ENCODE results near the gene LPCAT2.

The LPCAT2 gene

DNA sequence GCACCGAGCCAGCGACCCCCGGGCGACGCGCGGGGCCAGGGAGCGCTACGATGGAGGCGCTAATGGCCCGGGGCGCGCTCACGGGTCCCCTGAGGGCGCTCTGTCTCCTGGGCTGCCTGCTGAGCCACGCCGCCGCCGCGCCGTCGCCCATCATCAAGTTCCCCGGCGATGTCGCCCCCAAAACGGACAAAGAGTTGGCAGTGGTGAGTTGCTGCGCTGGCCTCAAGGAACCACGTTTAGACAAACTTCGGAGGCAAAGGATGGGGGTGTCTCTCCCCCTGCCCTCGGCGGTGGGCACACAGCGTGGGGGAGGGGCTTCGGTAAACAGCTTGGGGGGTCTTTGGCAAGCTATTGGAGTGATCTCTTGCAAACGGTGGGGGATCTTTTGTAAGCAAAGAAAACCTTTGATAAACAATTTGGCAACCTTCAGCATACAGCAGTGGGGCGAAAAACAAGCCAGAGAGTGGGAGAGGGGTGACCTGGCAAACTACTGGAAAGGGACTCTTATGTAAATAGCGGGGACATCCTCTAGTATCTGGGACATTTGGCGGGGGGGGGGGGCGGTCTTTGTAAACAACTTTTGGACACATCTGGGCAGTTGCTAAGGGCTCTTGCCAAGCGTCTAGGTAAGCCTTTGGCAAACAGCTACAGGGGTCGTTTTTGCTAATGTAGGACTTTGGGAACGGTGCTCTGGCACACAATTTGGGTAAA, 29.3 kb upstream of the LPCAT2 start:
- in situ Hi-C loops (cut with MboI; ENCODE audit: low sequenced_read_pairs), result no loop called here

DNA sequence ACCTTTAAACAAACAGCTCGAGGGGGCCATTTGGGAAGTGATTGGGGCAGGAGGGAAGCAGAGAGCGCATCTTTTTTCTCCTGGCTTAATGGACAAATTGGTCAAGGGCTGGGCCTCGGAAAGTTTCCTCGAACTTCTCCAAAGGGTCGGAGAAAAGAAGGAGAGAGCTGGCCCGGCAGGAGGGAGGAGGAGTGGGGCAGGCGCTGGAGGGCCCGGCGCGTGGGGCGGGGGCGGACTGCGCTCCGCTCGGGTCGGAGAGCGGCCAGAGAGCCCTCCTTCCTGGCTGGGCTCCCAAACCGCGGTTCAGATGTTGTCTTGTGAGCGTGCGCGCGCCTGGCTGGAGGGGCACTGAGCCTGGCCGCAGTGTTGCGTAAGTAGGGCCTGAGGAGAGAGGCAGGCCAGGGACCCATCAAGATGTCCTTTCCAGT, 28.6 kb upstream of the LPCAT2 start:
- in situ Hi-C loops (cut with MboI; ENCODE audit: low sequenced_read_pairs), result no loop called here

DNA sequence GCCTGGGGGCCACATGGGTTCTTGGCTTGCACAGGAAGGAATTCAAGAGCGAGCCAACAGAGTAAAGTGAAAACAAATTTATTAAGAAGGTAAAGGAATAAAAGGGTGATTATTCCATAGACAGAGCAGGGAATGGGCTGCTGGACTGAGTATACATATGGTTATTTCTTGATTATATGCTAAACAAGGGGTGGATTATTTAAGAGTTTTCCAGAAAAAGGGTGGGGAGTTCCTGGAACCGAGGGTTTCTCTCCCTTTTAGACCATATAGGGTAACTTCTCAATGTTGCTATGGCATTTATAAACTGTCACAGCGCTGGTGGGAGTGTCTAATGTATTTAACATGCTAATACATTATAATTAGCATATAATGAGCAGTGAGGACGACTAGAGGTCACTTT, 27.8 kb upstream of the LPCAT2 start:
- in situ Hi-C loops (cut with MboI; ENCODE audit: low sequenced_read_pairs), result no loop called here

DNA sequence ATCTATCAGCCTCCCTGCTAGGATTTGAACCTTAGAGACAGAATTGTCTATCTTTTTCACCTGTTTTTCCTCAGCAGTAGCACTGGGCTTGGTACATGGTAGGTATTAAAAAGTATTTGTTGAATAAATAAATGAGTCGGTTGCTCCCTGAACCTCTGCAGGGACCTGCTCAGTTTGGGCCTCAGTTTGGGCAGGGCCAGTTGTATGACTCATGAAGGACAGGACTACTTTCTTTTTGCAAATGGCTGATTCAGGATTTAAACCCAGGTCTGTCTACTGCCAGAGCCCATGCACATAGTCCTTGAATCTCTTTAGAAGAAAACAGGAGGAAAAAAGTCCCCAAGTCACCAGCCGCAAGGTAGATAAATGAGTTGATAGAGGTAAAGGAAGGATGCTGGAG, 26.8 kb upstream of the LPCAT2 start:
- in situ Hi-C loops (cut with MboI; ENCODE audit: low sequenced_read_pairs), result no loop called here

DNA sequence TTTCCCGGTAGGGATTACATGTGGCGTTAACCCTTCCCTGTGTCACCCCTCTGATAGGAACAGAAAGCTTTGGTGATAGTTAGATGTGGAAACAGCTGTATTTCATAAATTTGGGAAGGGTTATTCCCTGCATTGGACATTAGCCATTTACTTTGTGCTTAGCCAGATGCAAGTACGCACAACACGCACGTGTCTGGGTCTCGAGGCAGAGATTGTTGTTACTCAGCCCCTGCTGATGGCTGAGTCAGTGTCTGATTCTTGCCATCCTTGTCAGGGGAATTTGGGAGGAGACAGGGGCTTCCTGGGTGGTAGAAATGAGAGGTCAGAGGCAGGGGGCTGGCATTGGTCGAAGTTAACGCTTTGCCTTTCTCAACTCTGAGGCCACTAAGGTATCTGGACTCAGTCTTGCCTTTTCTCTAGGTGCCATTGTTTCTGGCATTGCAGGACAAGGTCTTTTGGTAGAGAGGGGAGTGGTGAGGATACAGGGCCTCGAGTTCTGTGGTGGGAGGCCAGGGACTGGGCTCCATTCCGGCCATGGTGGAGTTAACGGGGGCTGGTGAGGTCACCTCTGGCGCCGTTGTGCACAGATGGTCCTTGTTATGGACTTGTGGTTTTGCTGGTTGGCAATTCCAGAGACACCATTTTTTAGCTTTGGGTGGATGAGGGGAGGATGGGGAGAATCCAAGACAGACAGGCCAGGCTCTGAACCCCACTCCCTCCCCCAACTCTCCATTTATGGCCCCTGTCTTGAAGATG, 21.6 kb upstream of the LPCAT2 start:
- in situ Hi-C loops (cut with MboI; ENCODE audit: low sequenced_read_pairs), result no loop called here

DNA sequence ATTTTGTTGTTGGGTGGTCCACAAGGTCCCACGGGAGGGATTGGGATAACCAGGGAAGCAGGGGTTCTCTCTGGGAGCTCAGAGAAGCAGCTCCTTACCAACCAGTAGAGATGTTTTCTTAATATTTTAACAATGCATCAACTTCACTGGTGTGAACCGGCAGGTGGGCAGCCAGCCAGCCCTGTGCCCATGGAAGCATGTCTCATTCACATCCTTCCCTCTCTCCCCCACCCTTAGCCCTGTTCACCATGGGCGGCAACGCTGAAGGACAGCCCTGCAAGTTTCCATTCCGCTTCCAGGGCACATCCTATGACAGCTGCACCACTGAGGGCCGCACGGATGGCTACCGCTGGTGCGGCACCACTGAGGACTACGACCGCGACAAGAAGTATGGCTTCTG, 20.6 kb upstream of the LPCAT2 start:
- in situ Hi-C loops (cut with MboI; ENCODE audit: low sequenced_read_pairs), result no loop called here

DNA sequence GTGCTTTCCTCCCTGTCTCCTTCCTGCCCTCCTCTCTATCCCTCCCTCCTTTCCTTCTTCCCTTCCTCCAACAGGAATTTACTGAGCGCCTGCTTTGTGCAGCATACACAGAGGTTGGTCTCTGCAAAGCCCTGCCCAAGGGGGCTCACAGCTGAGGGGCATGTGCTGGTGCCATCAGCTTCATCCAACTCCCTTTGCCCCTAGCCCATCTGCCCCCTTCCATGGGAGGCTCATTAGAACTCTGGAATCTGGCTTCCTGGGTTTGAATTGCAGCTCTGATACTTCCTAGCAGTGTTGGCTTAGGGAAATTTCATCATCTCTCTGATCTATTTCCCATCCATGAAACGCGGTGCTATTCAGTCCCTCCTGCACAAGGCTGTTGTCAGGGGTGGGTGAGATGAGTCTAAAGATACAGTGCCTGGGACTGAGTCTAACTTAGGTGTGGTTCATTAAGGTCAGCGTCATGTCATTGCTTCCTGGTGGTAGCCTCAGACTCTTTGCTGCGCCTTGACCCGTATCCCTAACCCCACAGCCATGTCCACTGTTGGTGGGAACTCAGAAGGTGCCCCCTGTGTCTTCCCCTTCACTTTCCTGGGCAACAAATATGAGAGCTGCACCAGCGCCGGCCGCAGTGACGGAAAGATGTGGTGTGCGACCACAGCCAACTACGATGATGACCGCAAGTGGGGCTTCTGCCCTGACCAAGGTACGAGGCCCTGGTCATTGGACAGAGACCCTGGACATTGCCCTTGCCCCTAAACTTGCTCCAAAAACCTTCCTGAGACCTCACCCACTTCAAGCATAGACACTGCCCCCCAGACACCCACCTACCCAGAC, 19.5 kb upstream of the LPCAT2 start:
- in situ Hi-C loops (cut with MboI; ENCODE audit: low sequenced_read_pairs), result no loop called here

DNA sequence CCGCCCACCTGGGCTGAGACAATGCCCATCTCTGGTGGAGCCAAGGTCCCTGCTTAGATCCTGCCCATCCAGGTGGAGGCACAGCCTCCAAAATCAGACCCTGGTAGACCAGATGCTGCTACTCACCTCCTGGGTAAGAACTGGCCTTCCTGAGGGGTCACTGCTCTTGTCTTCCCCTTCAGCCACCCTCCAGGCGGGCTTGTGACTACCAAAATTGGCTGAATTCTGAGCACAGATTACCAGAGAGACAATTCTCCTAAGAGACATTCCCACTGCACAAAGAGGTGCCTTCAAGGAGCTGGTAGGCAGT, 19.0 kb upstream of the LPCAT2 start:
- in situ Hi-C loops (cut with MboI; ENCODE audit: low sequenced_read_pairs), result no loop called here

DNA sequence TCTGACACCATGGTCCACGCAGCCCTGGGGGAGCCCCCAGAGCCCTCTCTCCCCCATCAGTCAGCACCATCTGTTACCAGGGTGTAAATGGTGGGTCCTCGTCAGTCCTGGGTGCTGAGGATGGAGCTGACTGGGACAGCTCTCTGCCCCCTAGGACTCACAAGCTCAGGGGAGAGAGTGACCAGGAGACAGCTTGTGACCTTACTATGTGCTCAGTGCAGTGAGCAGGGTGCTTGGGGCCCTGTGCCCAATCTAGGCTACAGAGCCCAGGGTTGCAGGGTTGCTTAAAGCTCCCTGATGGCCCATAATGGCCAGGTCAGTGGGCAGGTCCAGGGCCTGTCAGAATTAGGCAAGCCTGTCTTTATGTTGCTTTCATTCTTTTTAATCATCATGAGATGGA, 18.6 kb upstream of the LPCAT2 start:
- in situ Hi-C loops (cut with MboI; ENCODE audit: low sequenced_read_pairs), result no loop called here

DNA sequence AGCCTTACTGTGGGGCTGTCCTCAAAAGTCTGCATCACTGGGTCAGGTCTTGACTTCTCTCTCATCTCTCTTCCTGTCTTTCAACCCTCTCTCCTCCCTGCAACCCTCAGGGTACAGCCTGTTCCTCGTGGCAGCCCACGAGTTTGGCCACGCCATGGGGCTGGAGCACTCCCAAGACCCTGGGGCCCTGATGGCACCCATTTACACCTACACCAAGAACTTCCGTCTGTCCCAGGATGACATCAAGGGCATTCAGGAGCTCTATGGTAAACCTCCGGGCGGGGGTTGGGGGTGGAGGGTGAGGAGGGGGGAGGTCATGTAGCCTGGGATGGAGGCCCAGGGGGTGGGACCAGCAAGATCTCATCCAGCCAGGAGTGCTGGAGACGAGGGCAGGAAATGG, 17.2 kb upstream of the LPCAT2 start:
- in situ Hi-C loops (cut with MboI; ENCODE audit: low sequenced_read_pairs), result no loop called here

DNA sequence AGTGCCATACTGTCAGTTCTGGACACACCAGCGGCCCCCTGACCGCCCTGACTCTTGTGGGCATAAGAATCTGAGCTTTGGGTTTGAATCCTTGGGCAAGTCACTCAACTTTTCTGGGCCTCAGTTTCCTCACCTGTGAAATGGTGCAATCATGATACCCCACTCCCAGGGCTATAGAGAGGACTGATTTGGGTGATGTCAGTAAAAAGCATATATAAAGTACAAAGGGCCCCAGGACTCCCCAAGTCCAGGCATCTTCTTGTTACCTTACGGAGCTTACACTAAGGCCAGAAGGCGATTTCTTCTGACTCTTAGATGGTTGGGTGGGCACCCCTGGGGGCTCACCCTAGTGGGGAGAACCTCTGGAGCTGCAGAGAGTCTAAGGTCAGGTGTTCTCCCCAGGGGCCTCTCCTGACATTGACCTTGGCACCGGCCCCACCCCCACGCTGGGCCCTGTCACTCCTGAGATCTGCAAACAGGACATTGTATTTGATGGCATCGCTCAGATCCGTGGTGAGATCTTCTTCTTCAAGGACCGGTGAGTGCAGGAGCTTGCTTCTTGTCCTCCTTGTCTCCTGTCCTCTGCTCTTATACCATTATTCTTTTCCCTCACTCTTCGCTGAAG, 16.0 kb upstream of the LPCAT2 start:
- in situ Hi-C loops (cut with MboI; ENCODE audit: low sequenced_read_pairs), result no loop called here

DNA sequence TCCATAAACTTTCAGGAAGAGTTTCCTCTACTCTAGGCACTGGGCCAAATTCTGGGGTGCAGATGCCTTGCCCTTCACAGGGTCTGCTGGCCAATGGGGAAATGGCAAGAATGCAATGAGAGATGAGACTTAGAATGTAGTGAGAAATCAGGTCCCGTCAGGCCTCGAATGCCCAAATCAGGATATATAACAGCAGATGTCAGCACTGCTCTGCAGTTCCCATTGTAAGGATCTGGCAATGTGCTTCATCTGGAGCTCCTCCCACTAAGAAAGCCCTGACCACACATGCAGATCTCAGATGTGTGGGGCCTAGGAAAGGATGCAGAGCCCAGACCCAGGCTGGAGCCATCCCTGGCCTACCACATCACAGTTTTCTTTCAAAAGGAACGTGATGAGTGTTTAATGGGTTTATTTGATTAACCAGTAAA, 13.9 kb upstream of the LPCAT2 start:
- in situ Hi-C loops (cut with MboI; ENCODE audit: low sequenced_read_pairs), result no loop called here

DNA sequence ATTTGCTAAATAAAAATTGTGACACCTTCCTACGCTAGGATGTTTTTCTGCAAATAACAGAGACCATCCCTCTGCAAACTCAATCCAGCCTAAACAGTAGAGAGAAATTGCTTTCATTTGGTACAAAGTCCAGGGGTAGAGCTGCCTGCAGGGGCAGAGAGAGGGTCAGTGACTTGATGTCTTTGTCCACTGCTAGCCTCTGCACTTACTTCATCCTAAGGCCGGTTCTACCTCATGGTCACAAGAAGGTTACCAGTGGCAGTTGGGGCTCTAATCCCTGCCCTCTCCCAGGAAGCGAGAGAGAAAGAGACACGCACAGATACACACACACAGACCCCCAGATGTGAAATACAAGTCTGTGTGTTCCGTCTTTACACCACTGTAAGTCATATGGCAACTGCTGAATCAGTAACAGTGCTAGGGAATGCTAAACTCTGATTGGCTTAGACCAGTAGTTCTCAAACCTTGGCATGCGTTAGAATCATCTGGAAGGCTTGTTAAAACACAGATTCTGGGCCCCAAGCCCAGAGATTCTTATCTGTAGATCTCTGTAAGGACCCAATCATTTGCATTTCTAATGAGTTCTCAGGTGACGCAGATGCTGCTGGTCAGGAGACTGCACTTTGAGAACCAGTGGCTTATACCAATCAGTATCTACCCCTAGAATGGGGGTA, 13.1 kb upstream of the LPCAT2 start:
- in situ Hi-C loops (cut with MboI; ENCODE audit: low sequenced_read_pairs), result no loop called here

DNA sequence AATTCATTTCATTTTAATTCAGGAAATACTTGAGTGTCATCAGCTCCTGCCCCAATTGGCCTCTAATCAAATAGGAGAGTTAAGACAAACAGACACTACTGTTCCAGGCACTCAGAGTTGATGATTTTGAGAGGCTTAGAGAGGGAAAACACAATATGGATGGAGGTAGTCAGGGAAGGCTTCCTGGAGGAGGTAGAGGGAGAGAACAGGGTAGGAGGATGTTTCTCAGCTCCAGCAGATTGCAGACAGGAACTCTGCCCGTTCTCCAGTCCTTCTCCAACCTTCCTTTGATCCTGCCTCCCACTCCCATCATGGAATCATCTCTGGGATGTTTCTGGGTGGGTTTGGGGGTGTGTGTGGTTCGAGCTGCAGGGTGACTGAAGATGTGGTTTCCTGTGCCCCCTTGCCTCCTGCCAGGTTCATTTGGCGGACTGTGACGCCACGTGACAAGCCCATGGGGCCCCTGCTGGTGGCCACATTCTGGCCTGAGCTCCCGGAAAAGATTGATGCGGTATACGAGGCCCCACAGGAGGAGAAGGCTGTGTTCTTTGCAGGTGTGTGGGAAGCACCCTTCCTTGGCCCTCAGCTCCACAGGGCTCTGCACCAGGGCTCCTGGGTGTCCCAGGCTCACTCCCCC, 12.2 kb upstream of the LPCAT2 start:
- in situ Hi-C loops (cut with MboI; ENCODE audit: low sequenced_read_pairs), result no loop called here

DNA sequence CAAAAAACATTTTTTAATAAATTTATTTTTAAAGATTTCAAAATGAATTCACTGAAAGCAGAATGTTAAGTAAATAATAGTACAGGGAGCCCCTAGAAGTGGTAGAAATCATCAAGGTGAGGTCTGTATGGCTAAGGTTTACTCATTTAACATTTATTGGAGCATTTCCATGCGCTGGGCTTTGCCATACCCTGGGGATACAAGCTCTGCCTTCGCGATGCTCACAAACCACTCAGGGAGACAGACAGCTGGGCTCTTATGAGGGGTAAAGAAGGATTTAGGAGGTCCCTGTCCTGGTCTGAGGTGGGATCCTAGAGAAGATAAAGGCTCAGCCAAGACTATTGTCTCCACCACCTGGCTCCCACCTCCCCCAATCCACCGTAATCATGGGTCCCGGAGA, 11.3 kb upstream of the LPCAT2 start:
- in situ Hi-C loops (cut with MboI; ENCODE audit: low sequenced_read_pairs), result no loop called here

DNA sequence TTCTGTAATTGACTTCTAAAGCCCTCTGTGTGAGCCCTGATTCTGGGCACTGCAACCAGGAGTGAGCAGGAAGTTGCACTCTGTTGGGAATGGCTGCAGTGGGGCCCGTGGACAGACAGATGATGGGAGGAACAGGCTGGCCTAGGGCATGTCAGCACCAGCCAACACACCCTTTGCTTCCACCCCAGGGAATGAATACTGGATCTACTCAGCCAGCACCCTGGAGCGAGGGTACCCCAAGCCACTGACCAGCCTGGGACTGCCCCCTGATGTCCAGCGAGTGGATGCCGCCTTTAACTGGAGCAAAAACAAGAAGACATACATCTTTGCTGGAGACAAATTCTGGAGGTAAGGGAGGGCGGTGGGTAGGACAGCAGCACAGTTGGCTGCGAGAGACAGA, 10.8 kb upstream of the LPCAT2 start:
- in situ Hi-C loops (cut with MboI; ENCODE audit: low sequenced_read_pairs), result no loop called here

DNA sequence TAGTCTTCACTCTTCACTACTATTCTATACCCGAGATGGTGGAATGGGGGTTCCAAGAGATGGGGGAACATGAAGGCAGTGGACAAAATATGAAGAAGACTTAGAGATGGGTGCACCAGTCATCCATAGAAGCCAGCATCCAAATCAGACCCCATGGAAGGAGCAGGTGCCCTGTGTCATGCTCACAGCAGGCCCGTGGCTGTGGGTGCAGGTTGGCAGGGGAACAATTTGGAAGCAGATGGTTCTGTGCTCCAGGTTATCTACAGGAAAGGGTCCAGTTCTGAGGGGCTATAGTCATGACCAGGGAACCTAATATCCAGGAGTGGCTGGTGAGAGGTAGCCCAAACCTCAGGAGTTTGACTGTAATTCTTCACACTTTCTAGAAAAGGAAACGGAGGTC, 9.6 kb upstream of the LPCAT2 start:
- in situ Hi-C loops (cut with MboI; ENCODE audit: low sequenced_read_pairs), result no loop called here

DNA sequence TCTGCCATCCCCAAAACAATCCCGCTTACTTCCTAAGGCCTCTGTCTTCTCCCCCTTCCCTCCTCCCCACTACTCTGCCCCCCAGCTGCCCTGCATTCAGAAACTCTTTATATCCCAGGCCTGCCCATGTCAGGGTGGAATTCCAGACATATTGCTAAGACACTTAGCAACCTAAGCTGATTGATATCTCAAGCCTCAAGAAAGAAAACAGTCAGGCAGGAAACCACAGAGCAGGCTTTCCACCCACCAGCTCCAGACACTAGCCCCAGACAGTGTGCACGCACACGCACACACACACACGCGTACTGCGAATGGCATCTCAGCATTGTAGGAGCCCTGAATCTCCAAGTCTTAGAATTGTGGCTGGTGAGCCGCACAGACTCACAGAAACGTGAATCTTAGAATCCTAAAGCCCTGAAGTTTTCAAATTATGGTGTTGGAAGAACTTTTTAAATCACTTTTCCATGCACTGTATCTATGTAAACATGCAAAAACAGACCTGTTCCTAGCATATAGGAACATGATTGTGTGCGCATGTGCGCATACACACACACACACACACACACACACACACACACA, 8.8 kb upstream of the LPCAT2 start:
- in situ Hi-C loops (cut with MboI; ENCODE audit: low sequenced_read_pairs), result no loop called here

DNA sequence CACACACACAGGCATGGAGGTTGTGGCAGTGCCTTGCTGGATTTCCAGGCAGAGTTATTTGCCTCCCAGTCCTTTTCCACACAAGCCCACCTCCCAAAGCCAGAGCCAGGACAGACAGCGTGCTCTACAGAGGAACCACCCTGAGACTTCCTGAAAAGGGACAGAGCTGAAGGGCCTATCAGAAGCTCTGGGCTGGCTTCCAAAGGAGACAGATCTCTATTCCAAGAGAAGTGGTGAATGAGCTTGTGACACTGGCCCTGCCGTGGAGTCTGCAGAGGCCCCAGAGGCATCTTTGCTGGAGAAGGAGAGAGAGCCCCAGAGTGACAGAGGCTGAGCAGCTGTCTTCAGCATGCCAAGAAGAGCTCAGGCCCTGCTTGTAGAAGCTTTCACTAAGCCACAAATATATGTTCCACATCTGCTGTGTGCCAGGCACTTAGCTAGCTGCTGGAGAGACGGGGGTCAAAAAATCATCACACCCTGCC, 8.3 kb upstream of the LPCAT2 start:
- in situ Hi-C loops (cut with MboI; ENCODE audit: low sequenced_read_pairs), result no loop called here
